ENCODE measurements around the gene PLEKHA5. TPM values are rescaled to one million over a fixed set of nuclear protein-coding genes. Genes with fewer than 3 reads are reported as not detected.

Gene PLEKHA5
- polyA plus RNA-seq, 3 donors, result 0.35 to 0.79 (median 0.41) TPM

GRCh38 chr12:19311165-19311564, 181.6 kb downstream of the PLEKHA5 start:
- intact Hi-C loops (cut with micrococcal nuclease), result no loop called here
- Mint-ChIP-seq H3K36me3 (no peaks in the 10 kb centered on the region), H3K4me3 (no peak overlapping the region), H3K9me3 (peaks cover 0 to 8% (median 3%) of the 10 kb centered on the region in 7 donors), H3K27me3 (ENCODE audit: low read depth in 3 of 3) (no peaks in the 10 kb centered on the region), H3K27ac (no peak overlapping the region), H3K4me1 (no peaks in the 10 kb centered on the region)
- Histone ChIP-seq H3K27me3 (ENCODE audit: control insufficient read depth in 2 of 2, insufficient read depth in 2 of 2, low read length in 2 of 2) (no peaks in the 10 kb centered on the region), H4K20me1 (ENCODE audit: insufficient read depth, low read length) (no peaks in the 10 kb centered on the region), H3K27ac (ENCODE audit: low read depth in 1 of 2, low read length in 2 of 2) (no peak overlapping the region), H3K4me3 (replicated peaks in 1 of 3; ENCODE audit: low read depth in 2 of 3, low read length in 3 of 3) (no peak overlapping the region), H3K36me3 (replicated peaks in 1 of 2; ENCODE audit: control insufficient read depth in 1 of 2, insufficient read depth in 2 of 2, low read length in 2 of 2) (no peaks in the 10 kb centered on the region), H3K9me3 (replicated peaks in 1 of 2; ENCODE audit: control insufficient read depth in 1 of 2, insufficient read depth in 1 of 2, low read length in 2 of 2) (peaks cover 0 to 5% of the 10 kb centered on the region in 2 donors), H3K79me2 (ENCODE audit: insufficient read depth, low read length) (no peaks in the 10 kb centered on the region), H3K4me1 (ENCODE audit: control insufficient read depth in 1 of 2, insufficient read depth in 2 of 2, low read length in 2 of 2) (no peaks in the 10 kb centered on the region), H3K4me2 (replicated peaks; ENCODE audit: extremely low read depth, low read length, poor library complexity, severe bottlenecking) (no peak overlapping the region), H3K9ac (ENCODE audit: insufficient read depth, low read length, poor library complexity, severe bottlenecking) (no peak overlapping the region), H2AFZ (ENCODE audit: insufficient read depth, low read depth, low read length, poor library complexity, severe bottlenecking) (no peak overlapping the region)
- TF ChIP-seq CTCF (IDR thresholded peaks at IDR 0.05), result no peak
- no peak for DNase-seq
- 100% methylated on average over 2 of the region's 3 CpGs for WGBS (ENCODE audit: insufficient coverage)

GRCh38 chr12:19312637-19313036, 183.1 kb downstream of the PLEKHA5 start:
- Histone ChIP-seq H3K27me3 (ENCODE audit: control insufficient read depth in 2 of 2, insufficient read depth in 2 of 2, low read length in 2 of 2) (no peaks in the 10 kb centered on the region), H3K4me3 (replicated peaks in 1 of 3; ENCODE audit: low read depth in 2 of 3, low read length in 3 of 3) (no peak overlapping the region), H2AFZ (ENCODE audit: insufficient read depth, low read depth, low read length, poor library complexity, severe bottlenecking) (no peak overlapping the region), H3K4me2 (replicated peaks; ENCODE audit: extremely low read depth, low read length, poor library complexity, severe bottlenecking) (no peak overlapping the region), H3K9ac (ENCODE audit: insufficient read depth, low read length, poor library complexity, severe bottlenecking) (no peak overlapping the region), H3K4me1 (ENCODE audit: control insufficient read depth in 1 of 2, insufficient read depth in 2 of 2, low read length in 2 of 2) (no peaks in the 10 kb centered on the region), H3K36me3 (replicated peaks in 1 of 2; ENCODE audit: control insufficient read depth in 1 of 2, insufficient read depth in 2 of 2, low read length in 2 of 2) (no peaks in the 10 kb centered on the region), H3K79me2 (ENCODE audit: insufficient read depth, low read length) (no peaks in the 10 kb centered on the region), H3K9me3 (replicated peaks in 1 of 2; ENCODE audit: control insufficient read depth in 1 of 2, insufficient read depth in 1 of 2, low read length in 2 of 2) (no peaks in the 10 kb centered on the region), H3K27ac (ENCODE audit: low read depth in 1 of 2, low read length in 2 of 2) (no peak overlapping the region), H4K20me1 (ENCODE audit: insufficient read depth, low read length) (no peaks in the 10 kb centered on the region)
- WGBS (ENCODE audit: insufficient coverage), result no CpG with 5 or more reads among the region's 2 CpGs
- H3K9me3 Mint-ChIP-seq, result no peaks in the 10 kb centered on the region
- H3K27me3 Mint-ChIP-seq (ENCODE audit: low read depth in 3 of 3), result no peaks in the 10 kb centered on the region
- intact Hi-C loops (cut with micrococcal nuclease), result no loop called here
- H3K27ac Mint-ChIP-seq, result no peak overlapping the region
- no peak for TF ChIP-seq CTCF (IDR thresholded peaks at IDR 0.05)
- no peak for DNase-seq
- no peaks in the 10 kb centered on the region for H3K4me1 Mint-ChIP-seq
- H3K4me3 Mint-ChIP-seq, result no peak overlapping the region
- no peaks in the 10 kb centered on the region for H3K36me3 Mint-ChIP-seq
